PC-9 (cell line): ENCODE measurements around the gene CCDC106. TPM values are rescaled to one million over a fixed set of nuclear protein-coding genes. Genes with fewer than 3 reads are reported as not detected.
A peak's percentile ranks its signal among the peaks of the same experiment; 100 is the strongest.

ENCODE experiments used
- BruUV-seq: library from RNA; stranded (reverse); fragments of 400-500 nt; replicated peaks from 2 replicates; lab custom pipeline; 2021; lab: Mats Ljungman, UMichigan
- CTCF ChIA-PET: fragments of 300-600 bp; sonication (Branson Sonifier 250); formaldehyde crosslinking; loops from one replicate; lab custom pipeline; 2022; ENCODE audit warnings: antibody characterized with exemption; lab: Charles Lee
- POLR2A ChIA-PET: fragments of 300-600 bp; sonication (Branson Sonifier 250); formaldehyde crosslinking; loops from one replicate; lab custom pipeline; 2022; ENCODE audit warnings: antibody characterized with exemption; ENCODE audit not compliant: unreplicated experiment; lab: Charles Lee
- DNase-seq, 2 experiments: peaks; one replicate each; pipeline versions ENCODE4 v3.0.0 to v3.0.0-alpha.2; 2015 to 2022; ENCODE audit warnings: mixed read lengths in 1 of 2
- H2AFZ ChIP-seq: fragments of 200-600 bp; sonication (generic); 2 replicates; pipeline ENCODE4 v1.8.1; 2017; ENCODE audit warnings: antibody characterized with exemption
- H3F3A ChIP-seq: fragments of 200-600 bp; sonication (generic); 2 replicates; pipeline ENCODE4 v1.8.1; 2017; ENCODE audit warnings: antibody characterized with exemption, mild to moderate bottlenecking, low read depth; ENCODE audit not compliant: insufficient read depth
- H3K27ac ChIP-seq: fragments of 200-600 bp; sonication (generic); 2 replicates; pipeline ENCODE4 v1.6.1; 2016; ENCODE audit warnings: mixed run types
- H3K27me3 ChIP-seq: fragments of 200-600 bp; sonication (generic); 2 replicates; pipeline ENCODE4 v1.6.1; 2016; ENCODE audit warnings: low read depth, mixed run types; ENCODE audit not compliant: insufficient read depth
- H3K36me3 ChIP-seq: fragments of 200-600 bp; sonication (generic); 2 replicates; pipeline ENCODE4 v1.6.1; 2016; ENCODE audit warnings: low read depth, mixed run types
- H3K4me1 ChIP-seq: fragments of 200-600 bp; sonication (generic); replicated peaks from 2 replicates; pipeline ENCODE4 v1.6.1; 2016; ENCODE audit warnings: mixed run types; ENCODE audit not compliant: insufficient read depth
- H3K4me2 ChIP-seq: fragments of 200-600 bp; sonication (generic); 2 replicates; pipeline ENCODE4 v1.6.1; 2017; ENCODE audit warnings: mixed run types
- H3K4me3 ChIP-seq: fragments of 200-600 bp; sonication (generic); 2 replicates; pipeline ENCODE4 v1.6.1; 2016; ENCODE audit warnings: mixed run types
- H3K79me2 ChIP-seq: fragments of 200-600 bp; sonication (generic); 2 replicates; pipeline ENCODE4 v1.6.1; 2017; ENCODE audit warnings: low read depth, mixed run types
- H3K9me2 ChIP-seq: fragments of 200-600 bp; sonication (generic); 2 replicates; pipeline ENCODE4 v1.8.1; 2017; ENCODE audit warnings: mild to moderate bottlenecking; ENCODE audit not compliant: insufficient read depth
- H3K9me3 ChIP-seq: fragments of 200-600 bp; sonication (generic); 2 replicates; pipeline ENCODE4 v1.8.1; 2016; ENCODE audit warnings: low read depth; ENCODE audit not compliant: insufficient read depth
- H4K20me1 ChIP-seq: fragments of 200-600 bp; sonication (generic); 2 replicates; pipeline ENCODE4 v1.8.1; 2017; ENCODE audit not compliant: insufficient read depth
- EZH2 ChIP-seq: fragments of 200-600 bp; sonication (generic); IDR thresholded peaks from 2 replicates; pipeline ENCODE4 v1.8.0; 2017; ENCODE audit warnings: antibody characterized with exemption, low read depth
- intact Hi-C: fragments of 100-400 bp; cut with micrococcal nuclease; formaldehyde crosslinking; loops from one replicate; pipeline ENCODE4 v1.10.0; 2022; ENCODE audit not compliant: unreplicated experiment
- total RNA-seq: library from RNA; stranded (reverse); gene quantifications from 2 replicates; pipeline ENCODE4 v1.2.3, GENCODE V29; 2021
- TF ChIP-seq, protein P1 (sequence below): fragments of 200-600 bp; sonication (generic); conservative IDR thresholded peaks from 2 replicates; pipeline ENCODE4 v1.6.1; 2017; ENCODE audit warnings: mixed run types, antibody characterized with exemption, mild to moderate bottlenecking, moderate library complexity

CCDC106 gene
- total RNA-seq, 1 experiment from 2014 or later: 3.2 TPM

GRCh38 chr19:55615543-55616394 is 32.2 kb upstream of the CCDC106 start:
- peak in 1 of 2 experiments; percentile 30 for DNase-seq
- peaks cover 39% of the 10 kb centered on the region for H3F3A ChIP-seq
- TF ChIP-seq, protein P1, sequence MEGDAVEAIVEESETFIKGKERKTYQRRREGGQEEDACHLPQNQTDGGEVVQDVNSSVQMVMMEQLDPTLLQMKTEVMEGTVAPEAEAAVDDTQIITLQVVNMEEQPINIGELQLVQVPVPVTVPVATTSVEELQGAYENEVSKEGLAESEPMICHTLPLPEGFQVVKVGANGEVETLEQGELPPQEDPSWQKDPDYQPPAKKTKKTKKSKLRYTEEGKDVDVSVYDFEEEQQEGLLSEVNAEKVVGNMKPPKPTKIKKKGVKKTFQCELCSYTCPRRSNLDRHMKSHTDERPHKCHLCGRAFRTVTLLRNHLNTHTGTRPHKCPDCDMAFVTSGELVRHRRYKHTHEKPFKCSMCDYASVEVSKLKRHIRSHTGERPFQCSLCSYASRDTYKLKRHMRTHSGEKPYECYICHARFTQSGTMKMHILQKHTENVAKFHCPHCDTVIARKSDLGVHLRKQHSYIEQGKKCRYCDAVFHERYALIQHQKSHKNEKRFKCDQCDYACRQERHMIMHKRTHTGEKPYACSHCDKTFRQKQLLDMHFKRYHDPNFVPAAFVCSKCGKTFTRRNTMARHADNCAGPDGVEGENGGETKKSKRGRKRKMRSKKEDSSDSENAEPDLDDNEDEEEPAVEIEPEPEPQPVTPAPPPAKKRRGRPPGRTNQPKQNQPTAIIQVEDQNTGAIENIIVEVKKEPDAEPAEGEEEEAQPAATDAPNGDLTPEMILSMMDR: no peak
- TF ChIP-seq EZH2: no peak
- peaks cover 3% of the 10 kb centered on the region; the same call in 1 of the 2 replicates for H3K36me3 ChIP-seq
- CTCF ChIA-PET: no interaction called here
- intact Hi-C loops: no loop called here
- H3K27ac ChIP-seq: no peak overlapping the region
- no peak overlapping the region for H3K4me2 ChIP-seq
- H3K9me2 ChIP-seq: no peaks in the 10 kb centered on the region
- H3K27me3 ChIP-seq: no peaks in the 10 kb centered on the region
- no peak overlapping the region for H3K4me3 ChIP-seq
- no TSS peak for BruUV-seq
- no peak overlapping the region for H2AFZ ChIP-seq
- no peaks in the 10 kb centered on the region for H3K9me3 ChIP-seq
- H3K79me2 ChIP-seq: no peaks in the 10 kb centered on the region
- POLR2A ChIA-PET: no interaction called here
- H4K20me1 ChIP-seq: peaks cover 14% of the 10 kb centered on the region
- no peaks in the 10 kb centered on the region for H3K4me1 ChIP-seq

DNA sequence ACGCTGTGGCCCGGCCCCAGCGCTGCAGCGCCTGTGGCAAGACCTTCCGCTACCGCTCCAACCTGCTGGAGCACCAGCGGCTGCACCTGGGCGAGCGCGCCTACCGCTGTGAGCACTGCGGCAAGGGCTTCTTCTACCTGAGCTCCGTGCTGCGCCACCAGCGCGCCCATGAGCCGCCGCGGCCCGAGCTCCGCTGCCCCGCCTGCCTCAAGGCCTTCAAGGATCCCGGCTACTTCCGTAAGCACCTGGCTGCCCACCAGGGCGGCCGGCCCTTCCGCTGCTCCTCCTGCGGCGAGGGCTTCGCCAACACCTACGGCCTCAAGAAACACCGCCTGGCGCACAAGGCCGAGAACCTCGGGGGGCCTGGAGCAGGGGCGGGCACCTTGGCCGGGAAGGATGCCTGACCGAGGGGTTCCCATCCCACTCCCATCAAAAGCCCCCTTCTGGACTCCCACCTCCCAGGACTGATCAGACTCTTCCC is 31.6 kb upstream of the CCDC106 start:
- no peaks in the 10 kb centered on the region for H3K9me2 ChIP-seq
- no peak for TF ChIP-seq EZH2
- TF ChIP-seq, protein P1: no peak
- BruUV-seq: no TSS peak
- H3K4me3 ChIP-seq: no peak overlapping the region
- peaks cover 14% of the 10 kb centered on the region for H4K20me1 ChIP-seq
- intact Hi-C loops: no loop called here
- peaks cover 39% of the 10 kb centered on the region for H3F3A ChIP-seq
- CTCF ChIA-PET: no interaction called here
- no peak for DNase-seq
- peaks cover 3% of the 10 kb centered on the region; the same call in 1 of the 2 replicates for H3K36me3 ChIP-seq
- no peaks in the 10 kb centered on the region for H3K4me1 ChIP-seq
- no peak overlapping the region for H3K4me2 ChIP-seq
- no peaks in the 10 kb centered on the region for H3K27me3 ChIP-seq
- H3K27ac ChIP-seq: no peak overlapping the region
- no peaks in the 10 kb centered on the region for H3K79me2 ChIP-seq
- no peaks in the 10 kb centered on the region for H3K9me3 ChIP-seq
- no peak overlapping the region for H2AFZ ChIP-seq
- POLR2A ChIA-PET: interaction anchor here (0.5 kb wide), 1 partner anchor 11 kb away, joined by 4 read pairs; the partner anchor contains the start of gene ZNF865

GRCh38 chr19:55617426-55617825 is 30.6 kb upstream of the CCDC106 start:
- TF ChIP-seq, protein P1: no peak
- no peak for TF ChIP-seq EZH2
- no peaks in the 10 kb centered on the region for H3K4me1 ChIP-seq
- no TSS peak for BruUV-seq
- peaks cover 3% of the 10 kb centered on the region; the same call in 1 of the 2 replicates for H3K36me3 ChIP-seq
- H3K27me3 ChIP-seq: no peaks in the 10 kb centered on the region
- peaks cover 9% of the 10 kb centered on the region for H4K20me1 ChIP-seq
- no peak overlapping the region for H2AFZ ChIP-seq
- no peak for DNase-seq
- CTCF ChIA-PET: interaction anchor here (0.5 kb wide), 1 partner anchor 561 kb away, joined by 4 read pairs; no protein-coding TSS in a partner anchor
- H3K9me3 ChIP-seq: no peaks in the 10 kb centered on the region
- no peaks in the 10 kb centered on the region for H3K79me2 ChIP-seq
- H3K4me3 ChIP-seq: no peak overlapping the region
- H3F3A ChIP-seq: peaks cover 31% of the 10 kb centered on the region
- H3K4me2 ChIP-seq: no peak overlapping the region
- H3K27ac ChIP-seq: no peak overlapping the region
- intact Hi-C loops: no loop called here
- POLR2A ChIA-PET: no interaction called here
- no peaks in the 10 kb centered on the region for H3K9me2 ChIP-seq
